ENCODE measurements around the gene STXBP6.

STXBP6 gene

DNA sequence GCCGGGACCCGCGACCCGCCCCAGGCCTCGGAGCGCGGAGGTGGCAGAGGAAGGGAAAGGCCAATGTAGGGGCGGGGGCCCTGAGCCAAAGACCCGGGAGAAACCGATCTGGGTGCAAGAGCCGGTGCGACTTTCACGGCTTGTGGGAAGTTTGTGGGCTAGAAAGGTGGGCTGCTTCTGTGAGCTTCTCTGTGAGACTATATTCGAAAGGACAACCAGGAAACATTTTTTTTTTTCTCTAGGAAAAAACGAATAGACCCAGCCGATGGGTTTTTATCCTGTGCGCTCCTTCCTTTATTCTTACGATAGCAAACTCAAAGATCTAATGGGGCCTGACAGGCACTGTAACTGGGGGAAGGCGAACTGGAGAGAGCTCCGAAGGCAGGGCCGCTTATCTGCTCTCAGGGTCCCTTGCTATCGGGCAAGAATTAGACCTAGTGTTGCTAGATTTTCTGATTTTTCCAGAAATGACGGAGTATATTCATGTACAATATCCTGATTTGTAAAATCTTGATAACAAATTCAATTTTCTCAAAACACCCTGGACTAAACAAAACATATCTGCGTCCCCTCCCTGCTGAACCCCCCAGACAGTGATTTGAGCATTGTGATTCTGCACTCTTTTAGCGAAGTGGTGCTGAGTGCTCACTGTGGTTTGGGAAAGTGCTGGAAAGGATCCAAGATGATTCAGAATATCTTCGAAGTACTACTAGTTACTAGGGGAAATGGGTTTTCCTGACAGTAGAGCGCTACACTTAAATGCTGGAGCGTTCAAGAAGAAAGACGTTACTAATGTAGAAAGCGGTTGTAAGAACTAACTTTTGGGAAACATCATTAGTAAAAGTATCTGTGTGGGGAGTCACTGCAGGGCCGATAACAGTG lies 563 bp upstream of the STXBP6 start:
- DNase-seq = no peak

DNA sequence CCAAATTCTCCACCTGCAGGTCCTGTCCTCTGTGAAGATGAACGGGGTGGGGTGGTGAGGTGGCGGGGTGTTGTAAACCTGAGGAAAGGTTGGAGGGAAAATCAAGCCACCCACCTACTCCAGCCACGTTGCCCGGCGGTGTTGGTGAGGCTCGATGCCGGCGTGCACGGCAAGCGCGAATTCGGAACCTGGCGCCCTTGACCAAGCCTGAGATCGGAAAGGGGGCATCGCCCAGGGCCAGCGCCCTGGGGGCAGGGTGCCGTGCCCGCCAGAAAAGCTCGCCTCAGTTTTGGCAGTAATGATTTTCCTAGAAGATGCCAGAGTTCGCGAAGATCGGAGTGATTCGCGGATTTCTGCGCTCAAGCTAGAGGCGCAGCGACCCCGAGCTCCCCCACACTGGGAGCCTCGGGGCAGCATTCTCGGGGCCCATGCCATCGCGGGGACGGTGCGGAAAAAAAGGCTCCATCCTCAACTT lies 817 bp downstream of the STXBP6 start:
- DNase-seq = no peak

DNA sequence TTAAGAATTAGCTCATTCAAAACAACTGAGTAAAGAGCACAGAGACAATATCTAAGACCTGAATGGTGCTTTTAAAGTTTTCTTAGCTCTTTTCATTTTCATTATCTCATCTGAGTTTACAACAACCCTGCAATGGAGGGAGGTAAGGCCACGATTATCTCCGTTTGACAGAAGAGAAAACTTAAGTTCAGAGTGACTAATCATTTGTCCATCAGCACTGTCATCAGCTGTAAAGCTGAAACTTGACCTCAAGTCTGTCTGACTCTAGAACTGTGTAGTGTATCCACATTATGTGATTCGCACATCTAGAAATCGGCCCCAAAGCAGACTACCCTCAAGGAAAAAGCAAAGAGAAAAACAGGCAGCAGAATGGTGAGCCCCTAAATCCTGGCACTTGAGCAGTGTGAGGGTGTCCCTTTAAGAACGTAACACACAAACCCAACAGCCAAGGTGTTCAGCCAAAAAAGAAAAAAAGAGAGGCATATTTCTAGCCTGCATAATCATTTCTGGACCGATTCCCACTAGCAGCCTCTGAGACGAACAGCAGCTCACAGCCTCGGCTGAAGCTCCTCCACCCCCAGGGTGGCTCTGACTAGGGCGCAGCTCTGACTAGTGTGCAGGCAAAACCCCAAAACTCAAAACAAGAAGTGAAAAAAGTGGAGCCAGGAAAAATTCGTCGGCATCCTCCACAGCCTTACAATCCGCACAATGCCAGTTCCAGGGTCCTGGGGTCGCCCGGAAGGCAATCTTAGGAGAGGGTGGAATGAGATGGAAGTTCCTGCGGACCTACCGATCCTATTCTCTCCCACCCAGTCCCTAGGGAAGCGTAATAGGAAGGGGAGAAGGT lies 1.6 kb downstream of the STXBP6 start:
- DNase-seq = no peak

DNA sequence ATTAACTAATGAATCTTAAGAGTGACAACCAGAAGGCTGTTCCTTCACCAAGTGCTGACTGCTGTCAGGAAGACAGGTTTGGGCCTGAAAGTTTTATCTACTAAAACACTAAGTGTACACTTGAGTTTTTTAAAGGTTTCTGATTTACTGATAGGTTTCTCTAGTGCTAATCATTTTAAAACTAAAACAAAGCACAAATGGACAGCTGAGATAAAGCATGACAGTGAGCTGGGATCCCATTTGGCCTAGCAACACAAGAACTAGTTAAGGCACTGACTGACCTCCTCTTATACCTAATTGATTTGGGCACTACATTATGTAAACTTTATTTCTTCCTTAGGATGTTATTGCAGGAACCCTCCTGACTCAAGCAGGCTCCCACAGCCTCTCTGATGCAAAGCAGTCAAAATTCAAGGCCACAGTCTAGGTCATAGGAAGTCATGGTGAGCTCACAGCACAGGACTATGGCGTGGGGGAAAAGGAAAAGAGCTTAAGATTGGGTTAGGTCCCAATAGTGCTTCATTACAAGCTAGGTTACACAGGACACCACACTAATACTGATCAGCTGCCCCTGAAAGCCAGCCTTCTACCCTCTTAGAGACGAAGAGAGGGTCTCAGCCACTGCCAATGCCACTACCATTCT lies 3.5 kb downstream of the STXBP6 start:
- no peak for DNase-seq

DNA sequence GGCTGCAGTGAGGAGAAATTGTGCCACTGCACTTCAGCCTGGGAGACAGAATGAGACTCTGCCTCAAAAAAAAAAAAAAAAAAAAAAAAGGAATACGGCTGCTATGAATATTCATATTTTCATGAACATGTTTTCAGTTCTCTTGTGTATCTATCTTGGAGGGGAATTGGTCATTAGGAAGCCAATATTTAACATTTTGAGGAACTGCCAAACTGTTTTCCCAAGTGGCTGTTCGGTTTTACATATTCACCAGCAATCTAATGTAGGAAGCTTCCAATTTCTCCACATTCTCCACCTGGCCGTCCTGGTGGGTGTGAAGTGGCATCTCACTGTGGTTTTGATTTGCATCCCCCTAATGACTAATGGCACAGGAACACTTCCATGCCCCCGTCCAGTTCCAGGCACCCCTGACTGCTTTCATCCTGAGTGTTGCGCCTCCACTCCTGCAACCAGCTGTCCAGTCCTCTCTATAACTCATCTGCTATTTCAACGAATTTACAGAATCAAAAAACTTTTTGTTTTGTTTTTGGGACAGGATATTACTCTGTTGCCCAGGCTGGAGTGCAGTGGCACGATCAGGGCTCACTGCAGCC lies 5.7 kb downstream of the STXBP6 start:
- DNase-seq = no peak

DNA sequence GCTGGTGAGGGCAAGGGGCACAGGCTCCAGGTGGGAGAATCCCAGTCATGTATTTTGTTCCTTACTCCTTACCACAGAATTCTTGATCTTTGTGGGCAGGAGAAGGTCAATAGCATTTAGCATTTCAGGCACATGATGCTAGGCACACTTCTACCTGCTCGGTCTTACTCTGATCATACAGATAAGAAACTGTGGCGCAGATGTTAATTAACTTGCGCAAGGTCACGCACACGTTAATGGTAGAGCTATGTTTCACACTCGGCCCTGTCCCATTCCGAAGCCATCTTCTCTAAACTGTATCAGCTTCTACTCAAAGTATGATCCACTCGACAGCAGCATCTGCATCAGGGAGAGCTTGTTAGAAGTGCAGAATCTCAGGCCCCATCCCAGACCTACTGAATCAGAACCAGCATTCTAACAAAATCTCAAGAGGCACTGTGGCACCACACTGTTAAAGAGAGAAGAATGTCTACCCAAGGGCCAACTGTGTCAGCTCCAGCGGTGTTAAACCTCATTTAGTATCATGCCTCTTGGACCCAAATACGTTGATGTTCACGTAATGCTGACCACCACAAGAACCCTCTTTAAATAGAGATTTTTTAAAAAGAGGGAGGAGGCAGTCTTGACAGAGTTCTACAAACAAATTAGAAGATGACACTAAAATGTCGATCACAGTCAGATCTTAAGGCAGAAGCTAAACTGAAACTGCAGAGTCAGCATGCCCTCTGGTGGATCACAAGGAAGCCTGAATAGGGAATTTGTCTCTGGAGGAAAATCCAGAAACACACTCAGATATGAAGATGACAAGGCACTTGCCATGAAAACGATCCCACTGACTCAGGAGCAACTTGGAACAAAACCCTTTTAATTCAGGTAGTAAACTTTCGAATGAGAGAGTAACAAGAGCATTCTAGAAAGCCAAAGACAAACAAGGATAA lies 7.3 kb downstream of the STXBP6 start:
- no peak for DNase-seq

DNA sequence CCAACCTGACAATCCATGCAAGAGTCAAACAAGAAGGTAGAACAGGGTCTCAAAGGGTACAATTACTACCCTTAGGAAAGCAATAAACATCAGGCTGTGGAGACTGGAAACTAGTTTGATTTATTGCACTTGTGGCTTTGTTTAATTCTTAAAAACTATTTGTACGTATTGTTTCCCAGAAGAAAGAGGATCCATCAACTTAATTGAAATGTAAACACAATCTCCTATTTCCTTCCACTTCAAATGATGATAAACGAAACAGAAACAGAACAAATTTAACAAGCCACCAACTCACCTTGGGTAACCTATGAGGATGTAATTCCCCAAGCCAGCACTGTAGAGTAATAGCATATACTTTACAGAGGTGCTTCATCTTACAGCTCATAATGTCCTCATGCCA lies 8.0 kb downstream of the STXBP6 start:
- no peak for DNase-seq

DNA sequence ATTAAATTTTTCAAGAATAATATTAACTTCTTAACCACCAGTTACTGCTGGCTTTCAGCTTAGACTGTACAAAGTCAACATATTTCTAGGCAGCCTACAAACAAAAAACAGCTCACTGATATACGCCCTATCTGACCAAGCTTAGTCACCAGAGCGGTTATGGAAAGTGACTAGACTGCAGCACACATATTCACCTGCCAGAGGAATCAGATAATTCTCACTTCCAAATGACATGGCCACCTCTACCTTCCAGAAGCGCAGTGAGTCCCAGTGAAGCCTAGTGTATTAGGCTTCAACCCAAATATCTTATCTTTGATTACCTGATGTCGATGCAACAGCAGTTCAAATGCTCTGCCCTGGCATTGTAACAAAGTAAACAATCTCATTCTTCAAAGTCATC lies 8.5 kb downstream of the STXBP6 start:
- DNase-seq = no peak

DNA sequence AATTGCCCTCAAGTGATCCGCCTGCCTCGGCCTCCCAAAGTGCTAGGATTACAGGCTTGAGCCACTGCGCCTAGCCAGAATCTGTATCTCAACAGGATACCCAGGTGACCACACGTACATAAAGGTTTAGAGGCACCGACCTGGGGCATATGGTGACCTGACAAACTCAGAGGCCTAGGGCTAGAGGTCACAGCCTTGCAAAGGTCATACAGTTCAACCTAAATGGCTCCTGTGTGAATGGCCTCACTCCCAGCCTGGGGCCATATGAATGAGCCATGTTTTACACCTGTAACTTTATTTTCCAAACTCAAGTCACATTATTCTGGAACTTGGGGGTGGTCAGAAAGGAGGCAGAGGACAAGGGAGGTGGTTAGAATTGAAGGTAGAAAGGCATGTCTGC lies 10.0 kb downstream of the STXBP6 start:
- no peak for DNase-seq

DNA sequence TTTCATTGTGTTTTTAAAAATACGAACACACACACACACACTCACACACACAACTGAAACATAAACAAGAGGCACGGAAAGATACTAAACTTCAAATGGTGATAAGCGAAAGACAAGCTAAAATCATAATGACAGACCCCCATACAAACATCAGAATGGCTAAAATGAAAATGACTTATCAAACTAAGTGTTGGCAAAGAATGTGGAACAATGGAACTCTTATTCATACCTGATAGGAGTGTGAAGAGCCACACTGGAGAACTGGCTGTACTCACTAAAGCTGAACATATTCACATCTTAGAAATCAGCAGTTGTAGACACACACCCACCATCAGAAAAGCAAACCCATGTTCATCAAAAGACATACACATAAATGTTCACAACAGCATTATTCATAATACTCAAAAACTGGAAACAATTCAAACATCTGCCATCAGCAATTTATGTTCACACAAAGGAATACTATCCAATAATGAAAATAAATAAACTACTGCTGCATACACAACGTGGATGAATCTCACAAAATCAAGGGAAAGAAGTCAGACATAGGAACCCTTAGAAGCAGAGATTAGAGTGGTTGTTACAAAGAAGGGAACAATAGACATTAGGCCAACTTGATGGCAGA lies 11.8 kb downstream of the STXBP6 start:
- DNase-seq = no peak

DNA sequence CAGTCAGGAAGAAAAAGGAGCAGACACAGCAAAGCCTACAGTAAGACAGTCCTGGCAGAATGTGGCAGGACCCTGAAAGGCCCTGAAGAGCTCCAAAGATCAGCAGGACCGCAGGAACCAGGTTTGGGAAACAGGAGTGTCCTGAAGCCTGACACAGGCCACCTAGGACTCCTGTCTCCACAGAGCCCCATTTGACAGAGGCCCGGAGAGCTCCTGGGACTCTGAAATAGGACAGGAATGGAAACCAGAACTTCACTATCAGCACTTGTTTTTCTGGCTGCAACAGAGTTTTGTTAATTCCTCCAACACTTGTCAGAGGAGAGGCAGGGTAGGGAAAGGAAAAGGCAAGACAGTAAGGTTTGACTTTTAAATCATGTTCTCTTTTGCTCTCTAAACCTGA lies 12.9 kb downstream of the STXBP6 start:
- no peak for DNase-seq

DNA sequence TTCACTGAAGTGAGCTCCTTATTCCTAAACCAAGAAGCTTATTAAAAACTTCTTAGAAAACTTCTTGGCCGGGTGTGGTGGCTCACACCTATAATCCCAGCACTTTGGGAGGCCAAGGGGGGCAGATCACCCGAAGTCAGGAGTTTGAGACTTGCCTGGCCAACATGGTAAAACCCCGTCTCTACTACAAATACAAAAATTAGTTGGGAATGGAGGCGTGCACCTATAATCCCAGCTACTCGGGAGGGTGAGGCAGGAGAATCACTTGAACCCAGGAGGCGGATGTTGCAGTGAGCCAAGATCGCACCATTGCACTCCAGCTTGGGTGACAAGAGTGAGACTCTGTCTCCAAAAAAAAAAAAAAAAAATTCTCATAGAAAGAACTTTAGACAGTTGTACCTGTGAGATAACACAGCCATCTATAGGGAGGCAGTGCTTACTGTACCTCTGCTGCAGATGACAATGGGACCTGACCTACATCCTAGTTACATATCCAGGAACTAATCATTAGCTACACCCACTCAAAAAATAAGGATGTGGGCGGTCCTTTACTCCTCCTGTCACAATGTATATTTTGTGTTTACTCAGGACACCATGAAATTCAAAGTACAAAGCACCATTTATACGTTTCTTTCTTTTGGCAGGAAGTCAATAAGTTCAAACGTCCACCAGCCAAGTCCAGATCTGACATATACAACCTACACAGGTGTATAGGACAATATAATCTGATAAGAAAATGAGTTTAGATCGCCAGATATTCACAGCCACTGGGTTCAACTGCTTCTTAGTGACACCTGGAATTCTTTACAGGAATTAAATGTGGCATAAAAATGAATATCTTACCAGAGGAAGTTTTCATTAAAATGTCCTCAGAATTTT lies 14.9 kb downstream of the STXBP6 start:
- no peak for DNase-seq

DNA sequence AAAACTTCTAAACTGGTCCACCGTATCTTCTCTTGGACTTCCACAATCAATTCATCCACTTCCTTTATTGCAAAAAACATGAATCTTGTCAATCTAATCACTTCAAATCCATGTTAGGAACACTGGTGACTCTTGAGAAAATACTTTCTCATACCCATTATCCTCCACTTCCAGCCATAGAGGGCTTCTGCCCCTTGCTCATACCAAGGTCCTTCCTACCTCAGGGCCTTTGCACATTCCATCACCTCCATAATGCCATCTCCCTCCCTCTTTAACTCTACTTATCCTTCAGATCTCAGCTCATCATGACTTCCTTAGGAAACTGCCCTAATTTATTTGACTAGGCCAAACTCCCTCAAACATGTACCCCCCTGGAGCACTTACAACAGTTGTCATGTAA lies 16.6 kb downstream of the STXBP6 start:
- DNase-seq = no peak

DNA sequence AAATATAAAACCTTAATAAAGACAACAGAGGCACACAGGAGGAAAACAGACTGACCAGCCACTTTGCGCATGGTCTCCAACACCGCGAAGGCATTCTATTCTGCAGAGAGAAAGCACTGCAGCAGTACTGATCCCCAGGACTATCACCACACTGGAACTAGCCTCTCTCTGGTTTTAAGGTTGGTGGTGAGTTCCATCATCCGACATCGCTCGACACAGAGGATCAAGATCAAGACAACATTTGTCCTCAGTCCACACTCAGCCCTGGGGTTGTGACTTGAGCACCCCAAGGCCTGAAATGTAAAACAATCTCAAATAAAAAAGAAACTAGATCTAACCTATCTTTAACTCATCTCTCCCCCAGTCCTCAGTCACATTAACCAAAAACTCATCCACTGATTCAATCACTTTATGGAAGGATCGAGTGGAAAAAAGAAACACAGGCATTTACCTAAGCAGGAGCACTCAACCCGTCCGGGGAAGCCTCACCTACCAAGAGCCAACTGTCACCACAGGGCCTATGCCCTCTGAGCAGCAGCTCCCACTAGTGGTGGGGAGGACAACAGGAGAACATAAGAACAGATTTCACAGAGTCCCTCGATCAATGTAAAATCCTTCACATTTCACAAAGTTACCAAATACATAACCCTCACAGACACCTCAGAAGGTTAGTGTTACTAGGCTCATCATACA lies 17.7 kb downstream of the STXBP6 start:
- no peak for DNase-seq

DNA sequence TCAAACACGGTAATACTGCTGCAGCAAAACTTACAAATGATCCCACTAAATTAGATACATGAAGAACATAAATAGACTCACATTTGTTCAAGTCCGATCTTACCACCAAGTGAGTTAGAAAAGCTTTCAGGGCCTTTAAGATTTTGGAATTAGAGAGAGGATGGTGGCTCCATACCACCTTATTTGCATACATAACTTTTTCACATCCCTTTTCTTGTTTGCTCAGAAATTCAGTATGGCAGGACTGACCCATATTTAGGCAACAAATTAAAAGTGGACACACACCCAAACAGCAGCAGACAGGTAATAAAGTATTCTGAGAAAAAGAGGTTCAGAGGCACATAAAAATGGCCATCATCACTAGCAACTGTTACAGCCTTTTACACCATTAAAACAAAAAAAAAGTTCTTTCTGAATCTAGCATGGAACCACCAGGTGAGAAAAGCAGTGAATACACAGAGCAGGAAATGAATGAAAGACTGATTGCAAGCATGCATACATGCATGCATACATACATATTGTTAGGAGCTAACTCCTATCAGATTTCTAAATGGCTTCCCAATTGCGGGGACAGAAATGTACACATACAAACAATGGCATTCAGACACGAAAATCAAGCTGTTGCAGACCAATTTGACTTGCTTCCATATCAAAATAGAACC lies 23.3 kb downstream of the STXBP6 start:
- peak in 1 of 6 experiments; percentile 0 for DNase-seq

DNA sequence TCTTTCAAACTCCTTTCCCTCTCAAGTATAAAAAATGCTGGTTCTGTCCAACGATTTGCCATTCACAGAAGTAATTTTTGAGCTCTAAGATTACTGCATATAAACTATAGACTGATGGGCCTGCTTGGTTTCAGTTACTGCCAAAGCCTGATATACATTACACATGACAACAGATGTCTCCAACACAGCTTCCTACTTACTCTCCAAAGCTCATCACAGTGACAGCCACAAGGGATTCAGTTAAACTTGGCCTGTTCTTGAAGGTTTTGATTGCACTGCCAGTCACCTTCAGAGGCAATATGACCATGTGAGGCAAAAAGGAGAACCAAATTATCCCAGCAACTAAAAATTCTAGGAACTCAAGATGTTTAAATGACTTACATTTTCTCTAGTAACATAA lies 30.1 kb downstream of the STXBP6 start:
- no peak for DNase-seq

DNA sequence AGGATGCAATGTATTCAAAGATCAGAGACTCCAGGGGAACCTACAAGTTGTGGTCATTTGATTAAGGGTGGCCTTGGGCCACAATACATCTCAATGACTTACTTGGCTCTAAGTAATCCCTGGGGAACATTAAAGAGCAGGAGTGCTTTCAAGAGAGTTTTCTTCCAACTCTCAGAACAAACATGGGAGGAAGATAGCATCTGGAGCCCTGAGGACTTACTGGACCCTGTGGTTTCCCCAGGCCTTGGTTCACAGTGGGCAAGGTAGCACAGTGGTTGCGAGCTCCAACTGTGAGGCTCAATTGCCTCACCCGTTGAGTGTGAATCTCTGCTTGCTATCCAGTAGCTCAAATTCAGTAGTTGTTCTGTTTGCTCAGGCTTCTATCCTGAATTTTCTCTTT lies 32.4 kb downstream of the STXBP6 start:
- DNase-seq = no peak

DNA sequence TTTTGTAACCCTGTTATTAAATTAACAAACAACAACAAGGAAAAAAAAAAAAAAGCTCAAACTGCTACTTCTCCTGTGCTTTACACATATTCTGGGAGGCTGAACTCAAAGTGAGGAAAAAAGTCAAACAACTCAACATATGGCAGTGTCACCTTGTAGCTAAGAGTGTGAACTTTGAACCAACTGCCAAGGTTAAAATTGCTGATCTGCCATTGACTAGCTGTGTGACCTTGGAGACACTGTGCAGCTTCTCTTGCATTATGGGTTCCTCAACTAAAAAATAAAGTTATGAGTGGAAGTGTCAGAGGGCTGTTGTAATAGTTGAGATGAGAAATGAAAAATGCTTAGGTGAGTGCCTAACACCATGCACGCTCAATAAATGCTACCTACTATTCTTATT lies 34.2 kb downstream of the STXBP6 start:
- no peak for DNase-seq

DNA sequence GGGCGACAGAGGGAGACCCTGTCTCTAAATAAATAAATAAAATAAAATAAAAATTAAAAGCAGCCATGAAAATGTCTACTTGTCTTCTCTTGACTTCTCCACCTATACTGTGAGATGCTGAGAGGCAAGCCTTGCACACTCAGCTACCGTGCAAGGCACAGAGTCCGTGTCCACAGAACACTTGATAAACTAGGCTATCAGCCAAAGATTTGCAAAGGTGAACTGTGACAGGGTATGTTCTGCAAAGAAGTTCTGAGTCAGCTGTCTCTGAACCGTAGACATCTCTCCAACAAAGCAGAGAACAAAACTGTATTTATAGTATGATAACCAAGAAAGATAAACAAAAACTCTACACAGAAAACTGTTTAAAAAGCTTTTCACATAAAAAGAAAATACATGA lies 35.5 kb downstream of the STXBP6 start:
- no peak for DNase-seq
